B cell (primary cell): ENCODE data around the gene ACP1. TPM values are rescaled to one million over a fixed set of nuclear protein-coding genes. Genes with fewer than 3 reads are reported as not detected.

ENCODE experiments used
- ATAC-seq: fragments of 200-7000 bp; cut with Tn5 transposase; one replicate; pipeline ENCODE4 v1.10.0; 2021; ENCODE audit warnings: low read depth, mild to moderate bottlenecking, moderate number of reproducible peaks, moderate library complexity
- CTCF ChIA-PET: fragments of 350-600 bp; sonication (Branson Sonifier 250); formaldehyde crosslinking; loops from one replicate; lab custom pipeline; 2021; ENCODE audit warnings: antibody characterized with exemption, inconsistent platforms; lab: Charles Lee
- POLR2A ChIA-PET: fragments of 350-600 bp; sonication (Branson Sonifier 250); formaldehyde crosslinking; loops from one replicate; lab custom pipeline; 2021; ENCODE audit warnings: antibody characterized with exemption; lab: Charles Lee
- DNase-seq: peaks from one replicate; pipeline ENCODE4 v3.0.0; 2013
- H2AFZ ChIP-seq: 2 replicates; pipeline ENCODE4 v1.6.1; 2012; ENCODE audit warnings: mild to moderate bottlenecking, low read depth, low read length; ENCODE audit not compliant: insufficient read depth, poor library complexity, severe bottlenecking
- H3K27ac ChIP-seq, 2 donors: 1 replicate in 1 of 2; 2 replicates in 1 of 2; pipeline ENCODE4 v1.5.1; 2012 to 2013; ENCODE audit warnings: low read length in 2 of 2, mild to moderate bottlenecking in 2 of 2, moderate library complexity in 1 of 2
- H3K27me3 ChIP-seq, 4 experiments: fragments of 200-600 bp in 1 of 4; sonication (generic) in 1 of 4; replicated peaks in 1 of 4; 1 replicate in 2 of 4; 2 replicates in 2 of 4; pipeline versions ENCODE4 v1.6.1 to v1.7.0; 2013 to 2016; ENCODE audit warnings: low read length in 3 of 4, mild to moderate bottlenecking in 2 of 4, mixed read lengths in 1 of 4, moderate library complexity in 1 of 4; ENCODE audit not compliant: insufficient read depth in 4 of 4, control insufficient read depth in 3 of 4; ENCODE audit errors: control extremely low read depth in 1 of 4
- H3K36me3 ChIP-seq, 2 experiments: replicated peaks in 1 of 2; 1 replicate in 1 of 2; 2 replicates in 1 of 2; pipeline versions ENCODE4 v1.6.1 to v1.7.1; 2013; ENCODE audit warnings: low read length in 1 of 2; ENCODE audit not compliant: insufficient read depth in 2 of 2, control insufficient read depth in 1 of 2; ENCODE audit errors: control extremely low read depth in 1 of 2, extremely low read depth in 1 of 2
- H3K4me1 ChIP-seq, 2 donors: fragments of 200-600 bp in 1 of 2; sonication (generic) in 1 of 2; 1 replicate in 1 of 2; 2 replicates in 1 of 2; pipeline versions ENCODE4 v1.5.1 to v1.6.1; 2013 to 2017; ENCODE audit warnings: low read length in 2 of 2; ENCODE audit not compliant: control insufficient read depth in 2 of 2, insufficient read depth in 2 of 2
- H3K4me2 ChIP-seq: replicated peaks from 2 replicates; pipeline ENCODE3; 2012; ENCODE audit warnings: mild to moderate bottlenecking, low read depth, low read length; ENCODE audit not compliant: poor library complexity, severe bottlenecking
- H3K4me3 ChIP-seq, 5 experiments: fragments of 200-600 bp in 1 of 5; sonication (generic) in 1 of 5; 1 replicate in 3 of 5; 2 replicates in 2 of 5; pipeline versions ENCODE4 v1.5.1 to v1.7.0; 2011 to 2016; ENCODE audit warnings: low read length in 4 of 5, mild to moderate bottlenecking in 4 of 5, low read depth in 2 of 5, control low read depth in 1 of 5, moderate library complexity in 1 of 5; ENCODE audit not compliant: insufficient read depth in 1 of 5; ENCODE audit errors: control extremely low read depth in 1 of 5, extremely low read depth in 1 of 5
- H3K79me2 ChIP-seq: fragments of 200-600 bp; sonication (generic); one replicate; pipeline ENCODE4 v1.6.0; 2016; ENCODE audit warnings: low read length; ENCODE audit not compliant: control insufficient read depth, insufficient read depth
- H3K9ac ChIP-seq: fragments of 200-600 bp; sonication (generic); 2 replicates; pipeline ENCODE4 v1.6.1; 2017; ENCODE audit warnings: mild to moderate bottlenecking, low read length, moderate library complexity
- H3K9me3 ChIP-seq, 3 donors: one replicate each; pipeline versions ENCODE4 v1.6.1 to v1.7.1; 2013; ENCODE audit warnings: low read length in 2 of 3; ENCODE audit not compliant: control insufficient read depth in 2 of 3, insufficient read depth in 1 of 3; ENCODE audit errors: control extremely low read depth in 1 of 3
- H4K20me1 ChIP-seq: 2 replicates; pipeline ENCODE4 v1.6.0; 2012; ENCODE audit warnings: mild to moderate bottlenecking, low read length; ENCODE audit not compliant: insufficient read depth, control insufficient read depth, poor library complexity, severe bottlenecking
- H3K27ac Mint-ChIP-seq: one replicate; pipeline ENCODE4 v1.8.0; 2021; ENCODE audit warnings: mixed read lengths
- H3K27me3 Mint-ChIP-seq: one replicate; pipeline ENCODE4 v1.8.0; 2021; ENCODE audit warnings: mixed read lengths
- H3K4me1 Mint-ChIP-seq: one replicate; pipeline ENCODE4 v1.8.0; 2021; ENCODE audit warnings: mixed read lengths
- H3K4me3 Mint-ChIP-seq: one replicate; pipeline ENCODE4 v1.8.0; 2021; ENCODE audit warnings: mixed read lengths
- H3K9me3 Mint-ChIP-seq: one replicate; pipeline ENCODE4 v1.8.0; 2022; ENCODE audit warnings: mixed read lengths; ENCODE audit not compliant: insufficient read depth
- EZH2 ChIP-seq: IDR thresholded peaks from 2 replicates; pipeline ENCODE4 v1.6.1; 2012; ENCODE audit warnings: borderline replicate concordance, low read depth, mild to moderate bottlenecking, moderate library complexity, low read length; ENCODE audit not compliant: insufficient read depth, poor library complexity, severe bottlenecking
- WGBS: methylation state at CpG from one replicate; pipeline ENCODE4 v1.1.5; 2013; ENCODE audit warnings: missing lambda C conversion rate; ENCODE audit not compliant: insufficient coverage; 5-methylcytosine and 5-hydroxymethylcytosine counted together
- intact Hi-C: fragments of 100-400 bp; cut with micrococcal nuclease; formaldehyde crosslinking; loops from one replicate; pipeline ENCODE4 v1.10.0; 2022
- polyA plus RNA-seq: library from polyadenylated mRNA; depleted of rRNA; stranded (reverse); fragments of >200 nt; gene quantifications from 2 replicates; pipeline ENCODE4 v1.2.3, GENCODE V29; 2012
- total RNA-seq, 2 donors: library from RNA; stranded (reverse); fragments of 120-200 nt in 1 of 2; gene quantifications; 1 replicate in 1 of 2; 2 replicates in 1 of 2; pipeline versions ENCODE4 v1.2.3 to v1.2.4, GENCODE V29; 2013 to 2022
- TF ChIP-seq, protein P1 (sequence below): fragments of 200-600 bp; IDR thresholded peaks from one replicate; pipeline ENCODE4 v1.8.0; 2022; ENCODE audit warnings: antibody characterized with exemption, mild to moderate bottlenecking

The ACP1 gene
- total and polyA plus RNA-seq, 2 donors (not counting 1 experiment from before 2014, with no cell fraction given) = 70.2 to 87.8 TPM

DNA sequence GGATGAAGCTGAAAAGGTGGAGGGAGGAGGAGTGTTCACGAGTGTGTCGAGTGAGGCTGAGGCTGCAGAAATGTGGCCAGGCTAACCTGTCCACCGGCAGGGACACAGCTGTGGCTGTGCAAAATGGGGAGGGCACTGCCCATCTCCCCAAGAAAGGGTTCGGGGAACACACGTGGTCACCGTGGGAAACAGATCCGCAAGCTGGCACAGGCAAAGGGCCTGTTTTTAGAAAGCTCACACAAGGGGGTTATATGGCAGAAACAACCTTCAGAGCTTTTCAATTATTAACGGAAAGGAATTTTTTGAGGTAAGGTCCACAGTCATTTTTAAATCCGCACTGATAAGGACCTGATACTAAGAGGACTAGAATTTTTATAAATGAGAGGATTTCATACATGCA lies 36.6 kb upstream of the ACP1 start:
- no peak overlapping the region for H3K9ac ChIP-seq
- DNase-seq (no peak), ATAC-seq (no peak)
- CTCF ChIA-PET = no interaction called here
- H3K9me3 Mint-ChIP-seq = no peaks in the 10 kb centered on the region
- intact Hi-C loops = no loop called here
- no peaks in the 10 kb centered on the region for H3K9me3 ChIP-seq
- WGBS = 100% methylated on average over 7 of the region's 9 CpGs
- no peak for TF ChIP-seq EZH2
- TF ChIP-seq, protein P1, sequence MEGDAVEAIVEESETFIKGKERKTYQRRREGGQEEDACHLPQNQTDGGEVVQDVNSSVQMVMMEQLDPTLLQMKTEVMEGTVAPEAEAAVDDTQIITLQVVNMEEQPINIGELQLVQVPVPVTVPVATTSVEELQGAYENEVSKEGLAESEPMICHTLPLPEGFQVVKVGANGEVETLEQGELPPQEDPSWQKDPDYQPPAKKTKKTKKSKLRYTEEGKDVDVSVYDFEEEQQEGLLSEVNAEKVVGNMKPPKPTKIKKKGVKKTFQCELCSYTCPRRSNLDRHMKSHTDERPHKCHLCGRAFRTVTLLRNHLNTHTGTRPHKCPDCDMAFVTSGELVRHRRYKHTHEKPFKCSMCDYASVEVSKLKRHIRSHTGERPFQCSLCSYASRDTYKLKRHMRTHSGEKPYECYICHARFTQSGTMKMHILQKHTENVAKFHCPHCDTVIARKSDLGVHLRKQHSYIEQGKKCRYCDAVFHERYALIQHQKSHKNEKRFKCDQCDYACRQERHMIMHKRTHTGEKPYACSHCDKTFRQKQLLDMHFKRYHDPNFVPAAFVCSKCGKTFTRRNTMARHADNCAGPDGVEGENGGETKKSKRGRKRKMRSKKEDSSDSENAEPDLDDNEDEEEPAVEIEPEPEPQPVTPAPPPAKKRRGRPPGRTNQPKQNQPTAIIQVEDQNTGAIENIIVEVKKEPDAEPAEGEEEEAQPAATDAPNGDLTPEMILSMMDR = no peak
- H3K4me1 Mint-ChIP-seq = no peaks in the 10 kb centered on the region
- H3K4me3 Mint-ChIP-seq = no peak overlapping the region
- no peaks in the 10 kb centered on the region for H3K27me3 Mint-ChIP-seq
- H3K4me1 ChIP-seq = no peaks in the 10 kb centered on the region
- H4K20me1 ChIP-seq = no peaks in the 10 kb centered on the region
- H3K27ac ChIP-seq = no peak overlapping the region
- no peak overlapping the region for H3K27ac Mint-ChIP-seq
- no peaks in the 10 kb centered on the region for H3K79me2 ChIP-seq
- POLR2A ChIA-PET = no interaction called here
- no peak overlapping the region for H2AFZ ChIP-seq
- H3K27me3 ChIP-seq = no peaks in the 10 kb centered on the region
- no peak overlapping the region for H3K4me3 ChIP-seq
- H3K4me2 ChIP-seq = no peak overlapping the region
- peaks cover 8 to 47% of the 10 kb centered on the region in 2 experiments for H3K36me3 ChIP-seq

DNA sequence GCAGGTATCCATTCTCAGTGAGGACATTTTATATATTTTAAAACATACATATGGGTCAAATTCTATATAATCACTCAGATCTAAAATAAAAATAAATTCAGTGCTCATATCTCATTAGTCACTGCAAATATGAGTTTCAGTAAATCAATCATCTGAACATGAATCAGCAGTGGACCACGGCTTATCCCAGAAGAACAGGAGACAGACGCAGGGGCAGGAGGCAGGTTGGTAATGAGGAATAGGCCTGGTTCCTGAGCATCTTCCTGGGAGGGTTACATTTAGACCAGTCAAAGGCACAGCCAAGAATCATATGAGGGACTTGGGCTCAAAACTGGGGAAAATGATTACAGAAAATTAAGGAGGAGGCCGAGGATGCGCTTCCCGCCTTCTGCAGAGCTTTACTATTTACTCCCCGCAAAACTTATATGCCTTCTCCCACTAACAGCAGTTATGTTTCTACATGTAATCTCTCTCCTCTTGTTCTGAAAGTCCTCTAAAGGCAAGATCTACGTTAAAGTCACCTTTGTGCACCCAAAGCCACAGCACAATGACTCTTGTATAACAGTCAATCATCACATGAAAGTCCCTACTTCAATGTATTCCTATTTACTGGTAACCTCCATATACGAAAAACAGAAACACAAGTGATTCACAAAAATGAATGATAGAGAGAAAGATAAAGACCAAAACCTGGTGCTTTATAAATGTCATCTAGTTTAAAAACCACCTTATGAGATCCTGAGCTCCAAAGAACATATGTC lies 36.0 kb upstream of the ACP1 start:
- H3K36me3 ChIP-seq = peaks cover 8 to 42% of the 10 kb centered on the region in 2 experiments
- H3K9me3 ChIP-seq = no peaks in the 10 kb centered on the region
- TF ChIP-seq, protein P1 = no peak
- no peak for TF ChIP-seq EZH2
- no peak overlapping the region for H3K9ac ChIP-seq
- no peak overlapping the region for H3K4me3 Mint-ChIP-seq
- POLR2A ChIA-PET = no interaction called here
- no peak overlapping the region for H3K4me2 ChIP-seq
- no peaks in the 10 kb centered on the region for H3K79me2 ChIP-seq
- no peaks in the 10 kb centered on the region for H3K27me3 Mint-ChIP-seq
- DNase-seq = no peak
- H4K20me1 ChIP-seq = no peaks in the 10 kb centered on the region
- CTCF ChIA-PET = no interaction called here
- H3K27me3 ChIP-seq = no peaks in the 10 kb centered on the region
- intact Hi-C loops = no loop called here
- H2AFZ ChIP-seq = no peak overlapping the region
- no peak overlapping the region for H3K4me3 ChIP-seq
- no peak overlapping the region for H3K27ac ChIP-seq
- ATAC-seq = no peak
- 89% methylated on average over 7 of the region's 8 CpGs for WGBS
- H3K27ac Mint-ChIP-seq = no peak overlapping the region
- no peaks in the 10 kb centered on the region for H3K4me1 ChIP-seq
- H3K4me1 Mint-ChIP-seq = no peaks in the 10 kb centered on the region
- no peaks in the 10 kb centered on the region for H3K9me3 Mint-ChIP-seq
